NCI-H82 treated with DMSO at 0.1 percent for 48 hours (cell line): Measurements from ENCODE around the gene PIAS2.
"Not testable (repeated sequence)": the region's sequence is repeated elsewhere in the genome, so short reads cannot be mapped to it uniquely, and the experiment has no call there.

Experiments
- DNase-seq: peaks from one replicate; lab custom pipeline; 2025; ENCODE audit not compliant: unreplicated experiment; lab: John Stamatoyannopoulos, UW

The PIAS2 gene

GRCh38 chr18:46909497-46909896 lies 7.8 kb downstream of the PIAS2 start:
- DNase-seq: no peak

DNA sequence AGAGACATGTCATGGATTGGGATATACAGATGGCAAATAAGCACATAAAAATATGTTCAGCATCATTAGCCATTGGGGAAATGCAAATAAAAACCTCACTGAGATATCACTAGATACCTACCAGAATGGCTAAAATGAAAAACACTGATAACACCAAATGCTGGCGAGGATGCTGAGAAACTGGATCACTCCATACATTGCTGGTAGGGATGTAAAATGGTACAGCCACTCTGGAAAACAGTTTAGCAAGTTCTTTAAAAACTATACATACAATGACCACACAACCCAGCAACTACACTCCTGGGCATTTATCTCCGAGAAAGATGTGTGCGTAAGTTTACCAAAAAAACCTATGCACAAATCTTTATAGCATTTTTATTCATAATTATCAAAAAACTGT lies 13.9 kb downstream of the PIAS2 start:
- no peak for DNase-seq

GRCh38 chr18:46899274-46899948 lies 17.9 kb downstream of the PIAS2 start:
- DNase-seq: no peak

DNA sequence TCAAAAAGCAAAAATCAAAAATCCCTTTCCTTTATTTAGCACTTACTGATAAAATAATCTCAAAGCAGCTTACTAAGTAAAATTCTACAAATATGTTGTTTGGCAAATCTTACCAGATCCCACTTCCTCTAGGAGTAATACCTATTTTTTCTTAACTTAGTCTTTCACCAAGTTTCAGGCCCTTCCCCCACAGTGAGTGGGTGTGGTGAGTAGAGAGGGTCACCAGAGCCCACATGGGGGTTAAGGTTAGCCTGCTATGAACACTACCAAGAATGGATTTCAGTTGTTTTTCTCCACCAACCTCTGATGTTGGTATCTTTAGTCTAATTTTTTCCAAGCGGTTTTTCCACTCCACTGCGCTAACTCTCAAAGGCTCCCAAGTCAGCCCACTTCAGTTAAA lies 23.2 kb downstream of the PIAS2 start:
- no peak for DNase-seq

DNA sequence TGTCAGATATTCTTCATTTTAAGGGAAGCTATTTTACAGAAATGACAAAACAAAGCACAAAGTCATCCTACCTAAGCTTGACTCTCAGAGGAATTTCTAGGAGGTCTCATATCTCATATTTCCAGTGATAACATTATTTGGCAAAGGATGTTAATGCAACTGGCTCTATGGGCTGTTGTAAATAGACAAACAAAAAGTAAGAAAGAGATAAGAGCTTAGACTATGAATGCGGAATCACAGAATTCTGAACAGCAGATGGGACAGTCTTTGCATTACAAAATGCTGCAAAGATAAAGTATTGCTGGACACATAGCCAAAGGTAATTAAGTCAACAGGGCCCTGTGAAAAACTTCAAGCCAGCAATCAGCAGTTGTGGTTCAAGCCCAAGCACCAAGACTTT lies 23.9 kb downstream of the PIAS2 start:
- DNase-seq: no peak

GRCh38 chr18:46892842-46893241 lies 24.5 kb downstream of the PIAS2 start:
- DNase-seq: no peak

- DNase-seq: no peak
Observed at GRCh38 chr18:46891742-46892214, 25.5 kb downstream of the PIAS2 start.

- DNase-seq: no peak
Observed at GRCh38 chr18:46888965-46889364, 28.3 kb downstream of the PIAS2 start.

DNA sequence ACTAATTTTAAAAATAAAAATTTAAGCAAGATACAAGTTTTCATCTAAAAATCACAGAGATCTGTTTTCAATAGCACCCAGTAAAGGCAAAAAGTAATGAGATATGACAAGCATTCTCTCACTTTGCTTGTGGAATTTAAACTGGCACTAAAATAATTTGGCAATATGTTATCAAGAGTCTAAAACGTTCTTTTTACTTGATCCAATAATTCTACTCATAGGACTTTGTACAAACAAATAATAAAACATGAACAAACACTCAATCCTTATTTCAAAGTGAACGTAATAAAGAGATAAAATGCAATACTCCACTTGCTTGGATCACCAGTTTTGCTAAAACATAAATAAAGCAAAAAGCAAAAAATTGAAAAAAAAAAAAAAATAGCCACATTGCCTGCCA lies 30.4 kb downstream of the PIAS2 start:
- DNase-seq: no peak

GRCh38 chr18:46883180-46883579 lies 34.1 kb downstream of the PIAS2 start:
- no peak for DNase-seq

GRCh38 chr18:46877329-46877987 lies 39.8 kb downstream of the PIAS2 start:
- DNase-seq: no peak

DNA sequence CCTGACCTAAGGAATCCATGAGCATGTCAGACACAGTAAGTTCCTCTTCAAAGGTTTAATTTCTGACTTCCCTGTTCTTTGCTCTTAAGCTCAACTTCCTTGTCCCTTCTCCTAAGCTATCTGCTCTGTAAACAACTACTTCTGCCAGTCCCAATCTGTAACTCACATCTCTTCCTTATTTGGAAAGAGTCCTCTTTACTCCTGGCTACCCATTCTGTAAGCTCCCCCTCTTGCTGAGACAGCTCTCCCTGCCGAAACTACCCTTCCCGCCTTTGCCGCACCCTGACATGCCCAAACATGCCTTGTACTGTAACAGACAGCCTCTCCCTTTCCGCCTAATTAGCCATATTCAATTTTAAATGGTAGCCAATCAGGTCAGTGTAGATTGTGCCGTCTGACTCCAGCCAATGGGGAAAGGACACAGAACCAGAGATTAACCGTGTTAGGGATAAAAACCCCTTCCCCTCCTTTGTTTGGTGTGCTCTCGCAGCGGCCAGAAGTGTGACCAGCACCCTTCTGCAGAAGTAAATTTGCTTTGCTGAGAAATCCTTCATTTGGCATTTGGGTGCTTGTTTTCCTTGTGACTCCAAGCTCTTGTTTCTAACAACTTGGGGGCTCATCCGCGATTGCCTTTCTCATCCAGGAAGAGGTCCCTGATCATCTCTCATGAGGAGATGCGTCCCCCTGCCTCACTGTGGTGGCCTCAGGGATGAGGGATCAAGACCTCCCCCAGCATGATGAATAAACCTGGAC lies 49.0 kb downstream of the PIAS2 start:
- DNase-seq: no peak

GRCh38 chr18:46867367-46868143 lies 49.8 kb downstream of the PIAS2 start:
- DNase-seq: no peak

- no peak for DNase-seq
Observed at GRCh38 chr18:46866523-46866922, 50.8 kb downstream of the PIAS2 start.

DNA sequence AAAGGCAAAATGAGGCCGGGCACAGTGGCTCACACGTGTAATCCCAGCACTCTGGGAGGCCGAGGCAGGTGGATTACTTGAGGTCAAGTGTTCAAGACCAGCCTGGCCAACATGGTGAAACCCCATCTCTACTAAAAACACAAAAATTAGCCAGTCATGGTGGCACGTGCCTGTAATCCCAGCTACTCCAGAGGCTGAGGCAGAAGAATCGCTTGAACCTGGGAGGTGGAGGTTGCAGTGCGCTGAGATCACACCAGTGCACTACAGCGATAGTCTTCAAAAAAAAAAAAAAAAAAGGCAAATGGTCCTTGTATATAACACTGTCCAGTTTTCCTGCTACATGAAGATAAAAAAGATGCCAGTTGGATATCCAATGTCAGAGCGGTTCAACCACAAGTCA lies 52.1 kb downstream of the PIAS2 start:
- not testable (repeated sequence) for DNase-seq

DNA sequence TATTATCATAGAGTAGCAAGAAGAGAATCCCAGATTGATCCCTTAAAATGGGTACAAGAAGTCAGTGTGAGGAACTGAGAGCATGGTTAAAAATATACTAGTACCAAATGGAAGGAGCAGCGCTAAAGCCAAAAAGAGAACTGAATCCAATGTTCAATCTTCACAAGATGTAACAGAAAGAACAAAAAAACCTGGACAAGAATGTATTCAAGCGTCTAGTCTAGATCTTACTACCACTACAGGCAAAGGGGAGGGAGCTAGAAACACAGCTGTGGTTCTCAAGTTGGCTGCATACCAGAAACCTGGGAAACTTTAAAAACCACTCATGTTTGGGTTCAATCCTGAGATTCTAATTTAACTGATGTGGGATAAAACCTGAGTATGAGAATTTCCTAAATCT lies 57.5 kb downstream of the PIAS2 start:
- no peak for DNase-seq

GRCh38 chr18:46858290-46858689 lies 59.0 kb downstream of the PIAS2 start:
- DNase-seq: no peak

GRCh38 chr18:46856973-46857372 lies 60.3 kb downstream of the PIAS2 start:
- no peak for DNase-seq

GRCh38 chr18:46849007-46849406 lies 68.3 kb downstream of the PIAS2 start:
- no peak for DNase-seq

- DNase-seq: no peak
Observed at GRCh38 chr18:46843372-46843771, 73.9 kb downstream of the PIAS2 start.

DNA sequence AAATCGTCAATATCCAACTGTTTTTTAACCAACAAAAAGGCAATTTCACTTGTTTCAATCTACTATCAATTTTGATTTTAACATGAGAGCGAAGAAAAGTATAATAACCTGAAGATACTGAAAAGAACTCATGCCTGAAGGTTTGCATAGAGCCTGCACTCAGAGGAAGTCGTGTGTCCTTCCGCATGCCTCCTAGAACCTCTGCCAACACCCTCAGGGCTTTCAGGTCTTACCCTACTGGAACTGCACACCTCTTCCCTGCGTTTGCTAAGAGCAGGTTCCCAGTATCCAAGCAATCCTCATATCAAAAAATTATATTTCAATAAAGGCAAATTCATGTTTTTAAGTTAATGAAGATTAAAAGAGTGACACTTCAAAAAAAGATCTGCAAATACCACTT lies 74.7 kb downstream of the PIAS2 start:
- no peak for DNase-seq
